ENCODE data around the gene EPHB1.

DNA sequence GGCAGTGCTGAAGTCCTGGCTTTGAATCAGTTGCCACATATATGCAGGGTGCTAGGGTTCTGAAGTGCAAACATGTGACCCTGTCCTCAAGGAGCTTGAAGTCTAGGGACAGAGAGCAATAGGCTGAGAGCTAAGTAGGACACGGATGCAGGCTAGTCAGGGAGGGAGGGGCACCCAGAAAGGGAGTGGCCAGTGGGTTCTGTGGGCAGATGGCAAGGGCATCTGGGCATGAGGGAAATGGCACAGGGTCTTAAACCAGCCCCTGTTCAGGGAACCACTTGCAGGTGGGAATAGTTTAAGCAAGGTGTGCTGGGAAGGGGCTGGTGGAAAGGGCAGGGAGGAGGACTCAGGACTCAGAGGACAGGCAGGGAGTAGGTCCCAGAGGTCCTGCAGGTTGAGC, 46.4 kb upstream of the EPHB1 start:
- TF ChIP-seq, protein P1, sequence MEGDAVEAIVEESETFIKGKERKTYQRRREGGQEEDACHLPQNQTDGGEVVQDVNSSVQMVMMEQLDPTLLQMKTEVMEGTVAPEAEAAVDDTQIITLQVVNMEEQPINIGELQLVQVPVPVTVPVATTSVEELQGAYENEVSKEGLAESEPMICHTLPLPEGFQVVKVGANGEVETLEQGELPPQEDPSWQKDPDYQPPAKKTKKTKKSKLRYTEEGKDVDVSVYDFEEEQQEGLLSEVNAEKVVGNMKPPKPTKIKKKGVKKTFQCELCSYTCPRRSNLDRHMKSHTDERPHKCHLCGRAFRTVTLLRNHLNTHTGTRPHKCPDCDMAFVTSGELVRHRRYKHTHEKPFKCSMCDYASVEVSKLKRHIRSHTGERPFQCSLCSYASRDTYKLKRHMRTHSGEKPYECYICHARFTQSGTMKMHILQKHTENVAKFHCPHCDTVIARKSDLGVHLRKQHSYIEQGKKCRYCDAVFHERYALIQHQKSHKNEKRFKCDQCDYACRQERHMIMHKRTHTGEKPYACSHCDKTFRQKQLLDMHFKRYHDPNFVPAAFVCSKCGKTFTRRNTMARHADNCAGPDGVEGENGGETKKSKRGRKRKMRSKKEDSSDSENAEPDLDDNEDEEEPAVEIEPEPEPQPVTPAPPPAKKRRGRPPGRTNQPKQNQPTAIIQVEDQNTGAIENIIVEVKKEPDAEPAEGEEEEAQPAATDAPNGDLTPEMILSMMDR (IDR thresholded peaks at IDR 0.05), result no peak
- no peak for TF ChIP-seq POLR2A (IDR thresholded peaks at IDR 0.05)
